NCI-H526 treated with DMSO at 0.1 percent for 48 hours (cell line): Measurements from ENCODE around the gene NGF.
"Not testable (repeated sequence)": the region's sequence is repeated elsewhere in the genome, so short reads cannot be mapped to it uniquely, and the experiment has no call there.

Experiments used
- DNase-seq: peaks from one replicate; lab custom pipeline; 2025; lab: John Stamatoyannopoulos, UW

The NGF gene

DNA sequence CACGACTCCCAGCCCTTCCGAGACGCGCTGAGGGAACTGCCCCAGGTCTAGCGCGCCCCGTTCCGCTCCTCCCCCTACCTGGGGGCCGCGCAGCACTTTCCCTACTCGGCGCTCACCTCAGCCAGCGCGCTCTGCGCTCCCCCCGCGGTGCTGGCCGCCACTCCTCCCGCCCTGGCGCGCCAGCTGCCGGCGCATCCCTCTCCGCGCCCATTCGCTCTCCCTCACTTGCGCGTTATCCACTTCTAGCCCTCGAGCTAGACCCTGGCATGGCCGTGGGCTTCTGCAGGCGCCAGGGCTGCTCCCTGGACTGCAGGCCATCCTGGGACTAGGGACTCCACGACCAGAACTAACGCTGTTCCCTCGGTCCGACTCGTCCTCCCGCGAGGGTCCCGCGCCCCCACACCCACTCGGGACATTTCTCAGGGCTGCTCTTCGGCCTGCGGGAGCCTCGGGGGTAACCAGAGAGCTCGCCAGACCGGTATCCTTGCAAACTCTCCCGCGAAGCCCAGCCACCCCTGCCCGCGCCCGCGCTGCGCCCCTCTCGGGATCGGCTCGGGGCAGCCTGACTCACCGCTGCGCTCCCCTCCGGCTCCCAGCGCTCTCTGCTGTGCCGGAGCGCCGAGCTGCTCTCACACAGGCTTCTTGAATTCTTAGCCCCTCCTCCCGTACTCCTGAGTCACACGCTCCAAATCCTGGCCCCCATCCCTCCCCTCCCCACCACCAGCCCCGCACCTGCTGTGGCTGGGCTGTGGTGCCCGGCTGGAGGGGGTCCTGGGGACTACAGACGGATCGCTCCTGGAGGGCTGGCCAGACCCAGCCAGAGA lies at the start of gene NGF:
Gene NGF, minus strand, starts transcription at position 617 of the 824 bp plus-strand sequence. CDS start 51,454 bp downstream, outside the sequence.
- DNase-seq: no peak

- not testable (repeated sequence) for DNase-seq
These were observed 45.4 kb upstream of the NGF start for GRCh38 chr1:115383455-115383854.

- DNase-seq: no peak
These were observed 41.9 kb upstream of the NGF start for GRCh38 chr1:115379943-115380342.

DNA sequence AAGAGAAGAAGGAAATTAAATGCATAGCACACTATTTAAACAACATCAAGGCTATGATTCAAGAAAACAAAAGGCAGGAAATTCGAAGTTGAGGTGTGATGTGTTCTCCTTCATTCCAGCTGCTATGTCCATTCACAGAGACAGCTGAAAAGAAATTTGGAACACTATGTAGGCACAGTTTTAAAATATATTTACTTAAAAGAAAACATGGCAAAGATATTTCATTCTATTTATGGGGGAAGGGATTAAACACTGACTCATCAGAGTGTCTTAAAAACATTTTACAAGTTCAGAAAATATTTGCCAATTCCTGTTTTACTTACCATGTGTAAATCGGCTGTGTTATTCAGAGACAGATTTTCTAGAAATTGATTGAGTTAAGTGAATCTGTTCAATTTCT lies 39.4 kb upstream of the NGF start:
- DNase-seq: no peak

DNA sequence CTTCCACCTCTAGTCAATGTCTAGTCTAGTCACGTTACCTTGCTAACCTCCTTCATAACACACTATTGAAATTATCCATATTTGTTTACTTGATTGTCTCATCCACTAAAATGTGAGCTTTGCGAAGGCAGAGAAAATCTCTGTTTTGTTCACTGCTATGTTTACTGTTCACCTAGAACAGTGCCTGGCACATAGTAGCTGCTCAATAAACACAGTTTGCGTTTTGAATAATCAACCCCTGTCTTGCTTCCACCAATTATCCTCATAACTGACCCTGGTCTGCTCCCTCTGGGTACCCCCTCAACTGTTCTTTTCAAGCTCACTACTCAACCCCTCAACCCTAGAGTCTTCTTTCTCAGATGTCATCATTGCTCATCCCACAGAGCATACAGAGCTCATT lies 36.5 kb upstream of the NGF start:
- no peak for DNase-seq

GRCh38 chr1:115373305-115373704 lies 35.3 kb upstream of the NGF start:
- DNase-seq: no peak

DNA sequence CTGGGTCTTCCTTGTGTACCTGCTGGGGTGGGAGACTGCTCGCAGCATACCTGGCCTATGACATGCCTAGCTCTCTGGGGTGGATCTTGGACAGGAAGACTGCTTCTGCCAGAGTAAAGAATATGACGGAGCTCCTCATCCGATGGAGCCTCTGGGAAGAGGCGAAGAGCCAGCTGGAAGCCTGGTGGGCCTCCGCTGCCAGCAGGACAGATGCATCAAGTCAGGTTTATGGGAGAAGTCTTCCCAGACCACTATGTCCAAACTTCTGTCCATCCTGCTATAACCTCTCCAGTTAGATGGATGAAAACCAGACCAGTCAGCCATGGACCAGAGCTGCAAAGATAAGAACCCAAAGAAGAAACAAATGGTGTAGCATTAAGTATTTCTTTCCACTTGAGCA lies 27.7 kb upstream of the NGF start:
- DNase-seq: no peak

GRCh38 chr1:115364780-115365155 lies 26.7 kb upstream of the NGF start:
- DNase-seq: no peak

DNA sequence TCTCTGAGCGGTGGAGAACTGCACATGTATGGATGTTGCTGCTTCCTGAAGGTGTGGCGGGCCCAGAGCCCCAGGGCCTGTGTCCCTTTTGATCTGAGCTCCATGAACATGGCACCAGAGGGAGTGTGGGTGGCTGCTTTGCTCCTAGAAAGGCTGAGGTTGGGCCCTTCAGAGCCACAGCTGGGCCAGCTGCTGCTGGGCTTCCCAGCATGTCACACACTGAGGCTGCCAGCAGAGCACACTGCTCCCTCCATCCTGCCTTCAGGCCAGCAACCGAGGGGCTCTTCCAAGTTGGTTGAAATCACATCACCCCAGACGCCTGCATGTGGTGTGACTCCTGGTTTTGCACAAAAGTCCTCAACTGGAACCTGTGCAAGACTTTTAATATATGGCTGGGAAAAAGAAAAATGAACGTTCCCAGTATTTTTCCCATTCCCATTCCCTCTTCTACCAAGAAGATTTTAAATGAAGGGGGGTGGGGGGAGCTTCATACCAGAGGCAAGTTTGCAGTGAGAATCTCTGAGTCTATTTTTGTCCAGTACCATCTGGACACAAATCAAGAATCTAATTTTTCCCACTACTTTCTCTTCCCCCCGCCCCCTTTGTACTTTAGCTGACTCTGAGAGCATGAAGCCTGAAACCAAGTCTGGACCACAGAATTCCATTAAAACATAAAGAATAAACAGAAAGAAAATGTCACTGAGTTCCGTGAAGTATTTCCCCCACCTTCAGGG lies 26.2 kb upstream of the NGF start:
- DNase-seq: no peak

DNA sequence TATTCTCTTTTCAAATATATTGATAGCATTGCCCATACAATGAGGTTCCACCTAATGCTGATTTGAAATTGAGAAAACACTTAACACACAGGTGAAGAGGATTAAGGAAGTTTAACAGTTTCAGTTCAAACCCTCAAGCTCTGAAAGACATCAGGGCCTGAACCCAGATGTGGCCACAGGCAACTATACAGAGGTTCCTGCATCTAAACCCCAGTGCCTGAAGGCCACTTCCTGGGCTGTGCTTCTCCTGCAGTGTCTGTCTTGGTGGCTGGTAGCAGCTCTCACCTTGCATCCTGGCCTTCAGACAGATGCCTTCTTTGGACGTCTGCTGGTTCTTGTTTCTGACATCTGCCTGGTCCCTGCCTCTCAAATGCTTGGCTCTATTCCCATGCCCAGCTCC lies 25.1 kb upstream of the NGF start:
- no peak for DNase-seq

GRCh38 chr1:115360505-115361129 lies 22.6 kb upstream of the NGF start:
- DNase-seq: not testable (repeated sequence)

- DNase-seq: not testable (repeated sequence)
These were observed 21.9 kb upstream of the NGF start for GRCh38 chr1:115359787-115360452.

GRCh38 chr1:115356356-115356755 lies 18.3 kb upstream of the NGF start:
- DNase-seq: no peak

DNA sequence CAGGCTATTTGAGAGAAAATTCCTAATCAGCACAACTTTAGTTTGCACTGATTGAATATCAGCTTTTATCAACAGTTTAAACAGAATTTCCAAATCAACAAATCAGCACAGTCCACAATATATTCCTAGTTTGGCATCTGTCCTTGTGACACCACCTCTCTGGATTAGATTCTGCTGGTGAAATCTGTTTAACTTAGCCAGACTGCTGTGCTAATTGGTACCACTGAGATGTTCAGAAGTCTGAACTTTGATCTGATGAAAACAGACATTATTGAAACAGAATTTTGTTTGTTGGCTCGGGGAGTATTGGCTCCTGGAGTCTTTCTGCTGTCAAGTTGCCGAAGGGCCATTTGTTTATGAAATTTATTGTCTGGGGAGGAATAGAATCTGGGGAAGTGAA lies 17.0 kb upstream of the NGF start:
- no peak for DNase-seq

DNA sequence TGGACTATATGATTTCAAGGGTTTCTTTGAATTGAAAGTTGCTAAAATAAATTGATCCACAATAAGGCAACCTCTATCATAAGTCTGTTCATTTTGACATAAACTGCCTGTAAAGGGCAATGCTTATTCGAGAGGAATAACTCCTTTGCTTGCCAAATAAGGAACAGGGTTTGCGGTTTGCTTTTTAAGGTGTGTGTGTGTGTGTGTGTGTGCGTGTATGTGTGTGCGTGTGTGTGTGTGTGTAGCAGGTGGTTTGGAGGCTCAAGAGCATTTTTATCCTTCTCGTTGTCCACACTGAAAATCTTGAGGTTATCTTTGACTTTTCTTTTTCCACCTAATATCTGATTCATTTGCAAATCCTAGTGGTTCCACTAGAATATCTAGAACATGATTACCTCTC lies 13.1 kb upstream of the NGF start:
- no peak for DNase-seq

DNA sequence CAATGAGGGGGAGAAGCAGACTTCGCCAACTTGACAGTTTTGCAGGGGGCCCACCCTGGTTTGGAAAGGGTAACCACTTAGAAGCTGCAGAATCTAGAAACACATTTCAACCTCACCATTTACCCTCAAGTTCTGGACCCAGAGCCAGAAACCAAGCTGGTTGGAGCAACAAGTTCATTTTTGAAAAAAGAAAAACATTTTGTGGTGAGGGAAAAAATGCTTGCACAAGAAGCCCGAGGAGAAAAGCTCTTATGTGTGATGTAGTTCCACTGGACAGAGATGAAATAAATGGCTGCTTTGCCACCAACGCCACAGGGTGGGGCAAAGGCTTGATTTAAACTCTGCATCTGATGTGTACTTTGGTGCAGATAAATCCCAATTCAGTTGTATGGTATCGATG lies 10.6 kb upstream of the NGF start:
- no peak for DNase-seq

DNA sequence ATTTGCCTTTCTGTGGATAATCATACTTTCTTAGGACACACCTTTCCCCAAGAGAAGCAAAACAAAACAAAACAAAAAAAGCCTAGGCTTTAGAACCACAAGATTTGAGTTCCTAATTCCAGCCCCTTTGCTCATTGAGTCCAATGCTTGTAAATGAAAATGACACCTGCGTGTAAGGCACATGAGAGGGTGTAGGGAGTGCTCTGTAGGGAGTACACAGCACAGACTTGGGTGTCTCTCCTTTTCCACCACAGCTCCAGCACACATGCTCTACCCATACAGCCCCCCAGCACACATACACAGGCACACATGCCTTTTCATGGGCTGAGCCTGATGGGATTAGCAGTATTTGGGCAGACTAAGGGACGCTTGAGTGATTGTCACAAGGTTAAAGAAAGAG lies 9.2 kb upstream of the NGF start:
- DNase-seq: no peak

GRCh38 chr1:115343200-115343737 lies 5.2 kb upstream of the NGF start:
- DNase-seq: no peak

DNA sequence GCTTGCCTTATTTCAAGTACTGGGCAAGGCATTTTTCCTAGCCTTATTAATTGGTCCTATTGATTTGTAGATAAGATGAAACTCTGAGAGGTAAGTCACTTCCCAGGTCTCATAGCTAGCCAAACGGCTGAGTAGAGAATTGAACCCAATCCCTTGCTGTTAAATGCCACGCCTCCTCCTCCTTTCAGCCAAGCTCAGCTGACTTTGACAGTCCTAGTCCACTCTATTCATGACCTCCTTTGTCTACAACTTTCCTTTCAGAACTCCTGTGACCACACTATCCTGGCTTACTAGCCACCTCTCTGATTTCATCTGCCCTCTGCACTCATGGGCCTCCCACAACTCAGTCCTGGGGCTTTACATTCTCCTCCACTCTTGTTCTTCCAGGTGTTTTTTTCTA lies 3.9 kb upstream of the NGF start:
- DNase-seq: no peak

GRCh38 chr1:115340879-115341278 lies 2.8 kb upstream of the NGF start:
- no peak for DNase-seq

- DNase-seq: no peak
These were observed 390 bp upstream of the NGF start for GRCh38 chr1:115338457-115338820.

DNA sequence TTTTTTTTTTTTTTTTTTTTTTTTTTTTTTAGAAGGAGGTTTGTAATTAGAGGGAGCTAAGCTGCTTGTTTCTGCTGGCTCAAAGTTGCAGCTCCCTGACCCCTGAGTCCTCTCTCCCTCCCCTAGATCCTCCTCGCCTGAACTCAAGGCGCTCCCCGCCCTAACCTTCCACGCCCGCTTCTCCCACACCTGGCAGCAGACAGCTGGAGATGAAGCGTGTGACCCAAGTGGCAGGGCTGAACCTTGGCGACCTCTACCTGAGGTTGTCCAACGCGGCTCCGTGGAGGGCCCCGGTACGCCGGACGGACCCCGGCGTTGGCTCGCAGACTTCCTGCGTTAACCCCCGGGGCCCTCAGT lies 795 bp downstream of the NGF start:
- DNase-seq: no peak
